Neural progenitor cell (in vitro differentiated cells): Measurements from ENCODE around the gene DDAH2. TPM values are rescaled to one million over a fixed set of nuclear protein-coding genes. Genes with fewer than 3 reads are reported as not detected.

Experiments
- DNase-seq: peaks from one replicate; pipeline ENCODE4 v3.0.0-alpha.2; 2016; ENCODE audit warnings: low spot score
- H2AFZ ChIP-seq: fragments of 200-600 bp; sonication (generic); replicated peaks from 2 replicates; pipeline ENCODE4 v1.6.1; 2016; ENCODE audit warnings: antibody characterized with exemption
- H3F3A ChIP-seq: fragments of 200-600 bp; sonication (generic); 2 replicates; pipeline ENCODE4 v1.6.1; 2016; ENCODE audit warnings: antibody characterized with exemption, low read depth
- H3K27ac ChIP-seq: fragments of 200-600 bp; sonication (generic); 2 replicates; pipeline ENCODE4 v1.5.1; 2016; ENCODE audit warnings: mild to moderate bottlenecking
- H3K27me3 ChIP-seq: fragments of 200-600 bp; sonication (generic); 2 replicates; pipeline ENCODE4 v1.6.1; 2016; ENCODE audit warnings: mild to moderate bottlenecking, moderate library complexity
- H3K36me3 ChIP-seq: fragments of 200-600 bp; sonication (generic); 2 replicates; pipeline ENCODE4 v1.5.1; 2016
- H3K4me1 ChIP-seq: fragments of 200-600 bp; sonication (generic); 2 replicates; pipeline ENCODE4 v1.6.1; 2016; ENCODE audit warnings: mixed run types
- H3K4me2 ChIP-seq: fragments of 200-600 bp; sonication (generic); 2 replicates; pipeline ENCODE4 v1.6.1; 2016
- H3K4me3 ChIP-seq: fragments of 200-600 bp; sonication (generic); 2 replicates; pipeline ENCODE4 v1.5.1; 2016
- H3K79me2 ChIP-seq: fragments of 200-600 bp; sonication (generic); 2 replicates; pipeline ENCODE4 v1.6.1; 2016; ENCODE audit warnings: low read depth
- H3K9ac ChIP-seq: fragments of 200-600 bp; sonication (generic); 2 replicates; pipeline ENCODE4 v1.6.1; 2016
- H3K9me3 ChIP-seq: fragments of 200-600 bp; sonication (generic); 2 replicates; pipeline ENCODE4 v1.5.1; 2016; ENCODE audit warnings: low read depth
- H4K20me1 ChIP-seq: fragments of 200-600 bp; sonication (generic); 2 replicates; pipeline ENCODE4 v1.6.1; 2016; ENCODE audit warnings: low read depth
- H3K27ac Mint-ChIP-seq: 3 replicates; pipeline ENCODE4 v1.8.0; 2021; ENCODE audit warnings: mixed read lengths
- H3K27me3 Mint-ChIP-seq: 2 replicates; pipeline ENCODE4 v1.8.0; 2022; ENCODE audit warnings: low read depth, mild to moderate bottlenecking, inconsistent platforms, moderate library complexity, mixed read lengths; ENCODE audit not compliant: insufficient read depth
- H3K36me3 Mint-ChIP-seq: 3 replicates; pipeline ENCODE4 v1.8.0; 2021; ENCODE audit warnings: mixed read lengths
- H3K4me1 Mint-ChIP-seq: 3 replicates; pipeline ENCODE4 v1.8.0; 2021; ENCODE audit warnings: mixed read lengths
- H3K4me3 Mint-ChIP-seq: 3 replicates; pipeline ENCODE4 v1.8.0; 2021; ENCODE audit warnings: mild to moderate bottlenecking, moderate library complexity, mixed read lengths
- H3K9me3 Mint-ChIP-seq: 3 replicates; pipeline ENCODE4 v1.8.0; 2020; ENCODE audit warnings: mixed read lengths
- EZH2 ChIP-seq: fragments of 200-600 bp; sonication (generic); IDR thresholded peaks from 2 replicates; pipeline ENCODE4 v1.6.1; 2017; ENCODE audit warnings: antibody characterized with exemption, mild to moderate bottlenecking, moderate library complexity
- EZH2phosphoT487 ChIP-seq: fragments of 200-600 bp; sonication (generic); IDR thresholded peaks from 2 replicates; pipeline ENCODE4 v1.6.1; 2017; ENCODE audit warnings: antibody characterized with exemption
- microRNA-seq: library from miRNA; unstranded; fragments of <30 nt; microRNA quantifications from one replicate; pipeline ENCODE4, GENCODE V29; 2016
- small RNA-seq: library from RNA; depleted of rRNA; stranded (forward); fragments of <200 nt; gene quantifications from one replicate; pipeline ENCODE3, GENCODE V24; 2015
- total RNA-seq: library from RNA; depleted of rRNA; stranded (reverse); fragments of >200 nt; gene quantifications from 2 replicates; pipeline ENCODE4 v1.2.3, GENCODE V29; 2015; ENCODE audit warnings: low replicate concordance
- TF ChIP-seq, protein P1 (sequence below): fragments of 200-600 bp; sonication (generic); IDR thresholded peaks from 2 replicates; pipeline ENCODE4 v1.5.1; 2017; ENCODE audit warnings: antibody characterized with exemption, mild to moderate bottlenecking

The DDAH2 gene
- total RNA-seq, 1 donor from 2014 or later: 94.3 TPM

GRCh38 chr6:31677955-31678354, 51.1 kb downstream of the DDAH2 start:
- Histone ChIP-seq H3K9me3 (no peaks in the 10 kb centered on the region), H3K4me1 (peaks cover 4% of the 10 kb centered on the region), H2AFZ (no peak overlapping the region), H3K9ac (no peak overlapping the region), H3K27ac (no peak overlapping the region), H3K4me3 (no peak overlapping the region), H4K20me1 (no peaks in the 10 kb centered on the region), H3K36me3 (no peaks in the 10 kb centered on the region), H3K79me2 (no peaks in the 10 kb centered on the region), H3K4me2 (no peak overlapping the region), H3F3A (peaks cover 22% of the 10 kb centered on the region), H3K27me3 (peaks cover 21% of the 10 kb centered on the region)
- Mint-ChIP-seq H3K36me3 (peaks cover 2% of the 10 kb centered on the region), H3K4me1 (peaks cover 18% of the 10 kb centered on the region), H3K9me3 (no peaks in the 10 kb centered on the region), H3K4me3 (no peak overlapping the region), H3K27ac (no peak overlapping the region), H3K27me3 (peaks cover 14% of the 10 kb centered on the region)
- TF ChIP-seq, protein P1, sequence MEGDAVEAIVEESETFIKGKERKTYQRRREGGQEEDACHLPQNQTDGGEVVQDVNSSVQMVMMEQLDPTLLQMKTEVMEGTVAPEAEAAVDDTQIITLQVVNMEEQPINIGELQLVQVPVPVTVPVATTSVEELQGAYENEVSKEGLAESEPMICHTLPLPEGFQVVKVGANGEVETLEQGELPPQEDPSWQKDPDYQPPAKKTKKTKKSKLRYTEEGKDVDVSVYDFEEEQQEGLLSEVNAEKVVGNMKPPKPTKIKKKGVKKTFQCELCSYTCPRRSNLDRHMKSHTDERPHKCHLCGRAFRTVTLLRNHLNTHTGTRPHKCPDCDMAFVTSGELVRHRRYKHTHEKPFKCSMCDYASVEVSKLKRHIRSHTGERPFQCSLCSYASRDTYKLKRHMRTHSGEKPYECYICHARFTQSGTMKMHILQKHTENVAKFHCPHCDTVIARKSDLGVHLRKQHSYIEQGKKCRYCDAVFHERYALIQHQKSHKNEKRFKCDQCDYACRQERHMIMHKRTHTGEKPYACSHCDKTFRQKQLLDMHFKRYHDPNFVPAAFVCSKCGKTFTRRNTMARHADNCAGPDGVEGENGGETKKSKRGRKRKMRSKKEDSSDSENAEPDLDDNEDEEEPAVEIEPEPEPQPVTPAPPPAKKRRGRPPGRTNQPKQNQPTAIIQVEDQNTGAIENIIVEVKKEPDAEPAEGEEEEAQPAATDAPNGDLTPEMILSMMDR: no peak
- TF ChIP-seq EZH2: no peak
- TF ChIP-seq EZH2phosphoT487: no peak
- no peak for DNase-seq

Small RNAs within 50 kb of the gene (microRNA-seq; reads per million reads assigned to microRNA genes)
- gene MIR4646: 0.73 reads per million

Small RNAs within 50 kb of the gene (small RNA-seq; reads per million reads assigned to genes)
- not detected for gene LY6G6D
- not detected for gene MIR4646
- gene MSH5-SAPCD1: not detected
- not detected for gene RF00019
- not detected for gene RNU6-850P
- gene SAPCD1: not detected

Other genes starting within 250 kb of the DDAH2 start
- gene MICB, start 231.2 kb downstream of the DDAH2 start, total RNA-seq: 8.1 and 9.1 TPM in 2 replicates
- not detected in 2 replicates for gene MCCD1, start 200.3 kb downstream of the DDAH2 start, total RNA-seq
- gene DDX39B, start 187.3 kb downstream of the DDAH2 start, total RNA-seq: 493 and 913 TPM in 2 replicates
- 6.8 and 8.8 TPM in 2 replicates for gene ATP6V1G2, start 182.7 kb downstream of the DDAH2 start, total RNA-seq
- gene NFKBIL1, start 181.7 kb downstream of the DDAH2 start, total RNA-seq: 8.6 and 30.3 TPM in 2 replicates
- not detected in 2 replicates for gene LTA, start 157.0 kb downstream of the DDAH2 start, total RNA-seq
- 0.19 TPM in 1 of 2 replicates, not detected in the other for gene TNF, start 153.7 kb downstream of the DDAH2 start, total RNA-seq
- gene LTB, start 146.9 kb downstream of the DDAH2 start, total RNA-seq: 0.15 TPM in 1 of 2 replicates, not detected in the other
- gene LST1, start 143.0 kb downstream of the DDAH2 start, total RNA-seq: not detected in 2 replicates
- gene NCR3, start 136.3 kb downstream of the DDAH2 start, total RNA-seq: not detected in 2 replicates
- not detected in 2 replicates for gene AIF1, start 114.1 kb downstream of the DDAH2 start, total RNA-seq
- 55.5 and 138 TPM in 2 replicates for gene PRRC2A, start 108.6 kb downstream of the DDAH2 start, total RNA-seq
- 171 and 310 TPM in 2 replicates for gene BAG6, start 76.6 kb downstream of the DDAH2 start, total RNA-seq
- 2.6 and 4.2 TPM in 2 replicates for gene APOM, start 73.4 kb downstream of the DDAH2 start, total RNA-seq
- 14.6 and 17.1 TPM in 2 replicates for gene C6orf47, start 68.5 kb downstream of the DDAH2 start, total RNA-seq
- gene GPANK1, start 64.3 kb downstream of the DDAH2 start, total RNA-seq: 20.2 and 21.0 TPM in 2 replicates
- 126 and 190 TPM in 2 replicates for gene CSNK2B, start 63.2 kb downstream of the DDAH2 start, total RNA-seq
- 2.8 and 8.6 TPM in 2 replicates for gene LY6G5B, start 59.3 kb downstream of the DDAH2 start, total RNA-seq
- 0.09 TPM in 1 of 2 replicates, not detected in the other for gene LY6G5C, start 48.2 kb downstream of the DDAH2 start, total RNA-seq
- 21.3 and 45.0 TPM in 2 replicates for gene ABHD16A, start 26.0 kb downstream of the DDAH2 start, total RNA-seq
- gene LY6G6F, start 22.4 kb downstream of the DDAH2 start, total RNA-seq: not detected in 2 replicates
- 0.90 TPM in 1 of 2 replicates, not detected in the other for gene LY6G6D, start 14.0 kb downstream of the DDAH2 start, total RNA-seq
- gene LY6G6C, start 7.6 kb downstream of the DDAH2 start, total RNA-seq: not detected in 2 replicates
- gene MPIG6B, start 5.9 kb downstream of the DDAH2 start, total RNA-seq: not detected in 2 replicates
- gene CLIC1, start 7.2 kb upstream of the DDAH2 start, total RNA-seq: 234 and 307 TPM in 2 replicates
- gene MSH5, start 10.7 kb upstream of the DDAH2 start, total RNA-seq: 45.5 and 50.9 TPM in 2 replicates
- 10.1 and 11.9 TPM in 2 replicates for gene SAPCD1, start 33.4 kb upstream of the DDAH2 start, total RNA-seq
- gene VWA7, start 48.0 kb upstream of the DDAH2 start, total RNA-seq: 0.15 and 0.34 TPM in 2 replicates
- 34.1 and 66.8 TPM in 2 replicates for gene VARS1, start 66.5 kb upstream of the DDAH2 start, total RNA-seq
- gene LSM2, start 77.7 kb upstream of the DDAH2 start, total RNA-seq: 105 and 125 TPM in 2 replicates
- 0.49 and 1.2 TPM in 2 replicates for gene HSPA1L, start 86.0 kb upstream of the DDAH2 start, total RNA-seq
- 36.0 and 84.3 TPM in 2 replicates for gene HSPA1A, start 86.2 kb upstream of the DDAH2 start, total RNA-seq
- 35.3 and 65.1 TPM in 2 replicates for gene HSPA1B, start 98.4 kb upstream of the DDAH2 start, total RNA-seq
- gene NEU1, start 133.5 kb upstream of the DDAH2 start, total RNA-seq: 17.4 and 30.3 TPM in 2 replicates
- gene SLC44A4, start 149.7 kb upstream of the DDAH2 start, total RNA-seq: 0.32 and 0.93 TPM in 2 replicates
- 93.3 and 189 TPM in 2 replicates for gene EHMT2, start 168.4 kb upstream of the DDAH2 start, total RNA-seq
- 8.4 and 25.6 TPM in 2 replicates for gene ZBTB12, start 172.8 kb upstream of the DDAH2 start, total RNA-seq
- 1.1 and 1.4 TPM in 2 replicates for gene C2, start 198.4 kb upstream of the DDAH2 start, total RNA-seq
- gene CFB, start 216.8 kb upstream of the DDAH2 start, total RNA-seq: 0.50 TPM in 1 of 2 replicates, not detected in the other
- 129 and 135 TPM in 2 replicates for gene NELFE, start 229.7 kb upstream of the DDAH2 start, total RNA-seq
- gene SKIC2, start 229.9 kb upstream of the DDAH2 start, total RNA-seq: 21.0 and 50.5 TPM in 2 replicates
- 10.2 and 23.0 TPM in 2 replicates for gene DXO, start 242.8 kb upstream of the DDAH2 start, total RNA-seq